ENCODE results near the gene PEX14.

Gene PEX14

DNA sequence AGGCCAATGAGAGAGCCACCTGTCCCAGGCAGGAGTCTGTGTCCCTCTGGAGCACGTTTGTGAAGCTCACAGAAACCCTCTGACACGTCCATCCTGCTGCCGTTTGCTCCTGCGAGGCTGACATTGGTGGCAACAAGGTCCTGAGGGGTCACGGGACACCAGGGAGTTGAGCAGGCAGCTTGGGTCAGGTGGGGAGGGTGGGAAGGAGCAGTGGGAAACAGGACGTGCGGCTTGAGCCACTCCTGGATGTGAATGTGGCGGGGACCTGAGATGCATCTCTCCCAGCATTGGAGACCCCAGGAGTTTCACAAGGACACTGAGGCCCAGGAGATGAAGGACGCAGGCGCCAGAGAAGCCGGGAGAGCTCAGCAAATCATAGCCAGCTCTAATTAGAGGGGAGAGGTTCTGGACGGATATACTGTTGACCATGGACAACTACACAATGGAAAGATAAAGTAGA lies 149.0 kb downstream of the PEX14 start:
- no peaks in the 10 kb centered on the region for H3K79me2 ChIP-seq
- no peaks in the 10 kb centered on the region for H3K36me3 ChIP-seq (ENCODE audit: control insufficient read depth, insufficient read depth, low read length)
- H3K9me3 ChIP-seq (ENCODE audit: control insufficient read depth, low read length): no peaks in the 10 kb centered on the region

DNA sequence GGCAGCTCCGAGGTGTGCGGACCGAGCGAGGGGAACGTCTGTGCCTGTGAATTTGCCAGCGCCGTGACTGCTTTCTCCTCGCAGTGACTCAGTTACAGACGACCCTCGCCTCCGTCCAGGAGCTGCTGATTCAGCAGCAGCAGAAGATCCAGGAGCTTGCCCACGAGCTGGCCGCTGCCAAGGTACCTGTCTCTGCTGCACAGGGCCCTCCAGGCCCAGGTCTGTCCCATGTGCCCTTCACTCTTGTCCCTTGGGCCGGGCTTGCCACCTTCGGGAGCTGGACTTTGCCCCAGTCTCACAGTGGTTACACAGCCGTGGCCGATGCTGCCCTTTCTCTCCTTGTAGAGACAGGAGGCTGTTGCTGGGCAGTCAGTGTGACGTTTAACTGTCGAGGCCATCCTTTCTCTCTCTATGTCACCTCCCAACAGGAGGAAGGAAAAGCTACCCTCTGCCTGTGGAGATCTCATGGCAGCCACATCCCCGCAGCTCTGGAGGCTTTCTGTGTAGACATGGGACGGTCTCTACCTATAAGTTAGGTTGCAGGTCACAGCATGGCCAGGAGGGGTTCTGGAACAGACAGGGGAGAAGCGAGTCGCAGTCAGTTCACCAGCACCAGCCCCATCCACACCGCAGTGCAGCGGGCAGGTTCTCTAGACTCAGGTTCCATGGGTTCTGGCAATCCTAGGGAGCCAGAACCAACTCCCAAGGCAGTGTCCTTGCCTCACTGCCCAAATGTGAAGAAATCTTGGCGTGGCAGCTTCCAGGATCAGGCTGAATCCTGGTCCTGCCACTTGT lies 149.7 kb downstream of the PEX14 start:
- H3K4me1 ChIP-seq: no peaks in the 10 kb centered on the region
- H2AFZ ChIP-seq: no peak overlapping the region
- H3K27ac ChIP-seq: no peak overlapping the region
- no peaks in the 10 kb centered on the region for H3K36me3 ChIP-seq (ENCODE audit: control insufficient read depth, insufficient read depth, low read length)
- H3K4me3 ChIP-seq (ENCODE audit: low read depth, low read length): no peak overlapping the region
- H3K4me2 ChIP-seq (ENCODE audit: low read length): no peak overlapping the region
- H3K79me2 ChIP-seq: no peaks in the 10 kb centered on the region
- no peak overlapping the region for H3K9ac ChIP-seq
- no peaks in the 10 kb centered on the region for H3K9me3 ChIP-seq (ENCODE audit: control insufficient read depth, low read length)
- no peaks in the 10 kb centered on the region for H3K27me3 ChIP-seq (ENCODE audit: control insufficient read depth, insufficient read depth, low read length)
- TF ChIP-seq, protein P1, sequence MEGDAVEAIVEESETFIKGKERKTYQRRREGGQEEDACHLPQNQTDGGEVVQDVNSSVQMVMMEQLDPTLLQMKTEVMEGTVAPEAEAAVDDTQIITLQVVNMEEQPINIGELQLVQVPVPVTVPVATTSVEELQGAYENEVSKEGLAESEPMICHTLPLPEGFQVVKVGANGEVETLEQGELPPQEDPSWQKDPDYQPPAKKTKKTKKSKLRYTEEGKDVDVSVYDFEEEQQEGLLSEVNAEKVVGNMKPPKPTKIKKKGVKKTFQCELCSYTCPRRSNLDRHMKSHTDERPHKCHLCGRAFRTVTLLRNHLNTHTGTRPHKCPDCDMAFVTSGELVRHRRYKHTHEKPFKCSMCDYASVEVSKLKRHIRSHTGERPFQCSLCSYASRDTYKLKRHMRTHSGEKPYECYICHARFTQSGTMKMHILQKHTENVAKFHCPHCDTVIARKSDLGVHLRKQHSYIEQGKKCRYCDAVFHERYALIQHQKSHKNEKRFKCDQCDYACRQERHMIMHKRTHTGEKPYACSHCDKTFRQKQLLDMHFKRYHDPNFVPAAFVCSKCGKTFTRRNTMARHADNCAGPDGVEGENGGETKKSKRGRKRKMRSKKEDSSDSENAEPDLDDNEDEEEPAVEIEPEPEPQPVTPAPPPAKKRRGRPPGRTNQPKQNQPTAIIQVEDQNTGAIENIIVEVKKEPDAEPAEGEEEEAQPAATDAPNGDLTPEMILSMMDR (IDR thresholded peaks at IDR 0.05): no peak

More for the DNA sequence above, 149.0 kb downstream of the PEX14 start:
- no peaks in the 10 kb centered on the region for H3K4me1 ChIP-seq
- H3K27me3 ChIP-seq (ENCODE audit: control insufficient read depth, insufficient read depth, low read length): no peaks in the 10 kb centered on the region
- no peak overlapping the region for H2AFZ ChIP-seq
- TF ChIP-seq, protein P1 (IDR thresholded peaks at IDR 0.05): no peak
- H3K27ac ChIP-seq: no peak overlapping the region
- H3K4me2 ChIP-seq (ENCODE audit: low read length): no peak overlapping the region
- no peak overlapping the region for H3K9ac ChIP-seq
- H3K4me3 ChIP-seq (ENCODE audit: low read depth, low read length): no peak overlapping the region

DNA sequence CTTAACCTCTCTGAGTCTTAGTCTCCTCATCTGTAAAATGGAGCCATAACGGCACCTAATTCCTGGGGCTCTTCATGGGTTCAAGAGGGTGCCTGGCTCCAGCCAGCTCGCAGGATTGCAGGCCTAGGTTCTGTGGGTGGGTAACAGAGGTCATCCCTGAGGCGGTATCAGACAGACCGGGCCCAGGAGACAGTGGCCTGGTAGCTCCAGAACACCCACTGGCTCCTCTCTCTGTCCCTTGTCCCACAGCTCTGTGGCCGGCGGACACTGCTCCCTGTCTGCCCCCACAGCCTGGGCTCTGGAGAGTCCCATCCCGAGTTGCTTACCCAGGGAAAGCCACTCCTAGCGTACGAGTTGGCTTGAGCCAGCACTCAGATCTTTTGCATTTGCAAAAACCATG lies 150.3 kb downstream of the PEX14 start:
- H3K4me3 ChIP-seq (ENCODE audit: low read depth, low read length): no peak overlapping the region
- H3K36me3 ChIP-seq (ENCODE audit: control insufficient read depth, insufficient read depth, low read length): no peaks in the 10 kb centered on the region
- no peaks in the 10 kb centered on the region for H3K9me3 ChIP-seq (ENCODE audit: control insufficient read depth, low read length)
- no peaks in the 10 kb centered on the region for H3K4me1 ChIP-seq
- no peak overlapping the region for H2AFZ ChIP-seq
- no peak overlapping the region for H3K9ac ChIP-seq
- H3K27ac ChIP-seq: no peak overlapping the region
- no peak overlapping the region for H3K4me2 ChIP-seq (ENCODE audit: low read length)
- H3K27me3 ChIP-seq (ENCODE audit: control insufficient read depth, insufficient read depth, low read length): no peaks in the 10 kb centered on the region
- no peaks in the 10 kb centered on the region for H3K79me2 ChIP-seq
- TF ChIP-seq, protein P1 (IDR thresholded peaks at IDR 0.05): no peak

DNA sequence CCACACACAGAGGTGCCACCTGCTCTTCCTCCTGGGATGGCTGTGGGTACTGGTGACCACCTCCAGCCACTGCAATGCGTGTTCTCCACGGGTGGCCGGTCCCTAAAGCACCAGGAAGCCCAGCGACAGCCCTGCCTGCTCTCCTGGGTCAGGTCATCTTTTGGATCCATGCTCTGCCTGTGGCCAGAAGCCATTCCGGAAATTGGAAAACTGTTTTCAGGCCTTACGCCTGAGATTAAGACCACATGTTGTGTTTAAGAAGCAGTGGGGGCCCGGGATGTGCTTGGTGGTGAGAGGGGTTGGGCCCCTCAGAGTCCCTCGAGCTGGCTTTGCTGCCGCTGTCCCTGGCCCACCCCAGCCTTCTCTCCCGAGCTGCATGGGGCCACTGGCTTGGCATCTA lies 150.8 kb downstream of the PEX14 start:
- Histone ChIP-seq H3K79me2 (no peaks in the 10 kb centered on the region), H3K27me3 (ENCODE audit: control insufficient read depth, insufficient read depth, low read length) (no peaks in the 10 kb centered on the region), H3K9ac (no peak overlapping the region), H3K4me3 (ENCODE audit: low read depth, low read length) (no peak overlapping the region), H3K4me1 (no peaks in the 10 kb centered on the region), H3K36me3 (ENCODE audit: control insufficient read depth, insufficient read depth, low read length) (no peaks in the 10 kb centered on the region), H2AFZ (no peak overlapping the region), H3K27ac (no peak overlapping the region), H3K9me3 (ENCODE audit: control insufficient read depth, low read length) (no peaks in the 10 kb centered on the region), H3K4me2 (ENCODE audit: low read length) (no peak overlapping the region)
- TF ChIP-seq, protein P1 (IDR thresholded peaks at IDR 0.05): no peak
